DMS79 treated with DMSO at 0.1 percent for 48 hours (cell line): ENCODE results near the gene SORBS2.

Experiments used
- DNase-seq: peaks from one replicate; lab custom pipeline; 2025; lab: John Stamatoyannopoulos, UW

SORBS2 gene

DNA sequence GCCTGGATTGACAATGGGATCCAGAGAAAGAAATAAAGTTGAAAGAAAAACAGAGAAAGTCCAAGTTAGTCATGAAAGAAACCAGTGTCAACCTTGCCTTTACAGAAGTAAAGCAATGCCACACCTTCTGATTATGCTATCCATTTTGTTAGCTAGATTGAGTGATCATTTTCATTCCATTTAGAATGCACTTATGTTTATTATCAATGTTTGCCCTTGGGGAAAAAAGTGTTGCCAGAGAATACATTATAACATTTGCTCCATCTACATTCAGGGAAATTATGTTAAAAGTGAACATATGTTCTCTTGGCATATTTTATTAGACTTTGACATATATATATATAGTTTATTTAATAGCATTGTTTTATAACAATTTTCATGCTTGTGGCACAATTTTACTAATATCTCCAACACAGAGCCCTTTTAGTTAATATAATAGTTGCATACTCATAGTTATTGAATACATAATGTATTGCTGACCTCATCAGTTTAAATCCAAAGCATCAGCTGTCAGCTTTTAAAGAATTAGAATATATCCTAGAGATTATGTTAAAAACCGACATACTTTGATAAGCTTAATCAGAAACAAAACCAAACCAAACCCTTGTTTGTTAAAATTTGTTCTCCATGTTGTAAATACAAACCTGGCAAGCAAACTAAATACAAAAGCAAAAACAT lies 134.2 kb downstream of the SORBS2 start:
- DNase-seq: no peak

DNA sequence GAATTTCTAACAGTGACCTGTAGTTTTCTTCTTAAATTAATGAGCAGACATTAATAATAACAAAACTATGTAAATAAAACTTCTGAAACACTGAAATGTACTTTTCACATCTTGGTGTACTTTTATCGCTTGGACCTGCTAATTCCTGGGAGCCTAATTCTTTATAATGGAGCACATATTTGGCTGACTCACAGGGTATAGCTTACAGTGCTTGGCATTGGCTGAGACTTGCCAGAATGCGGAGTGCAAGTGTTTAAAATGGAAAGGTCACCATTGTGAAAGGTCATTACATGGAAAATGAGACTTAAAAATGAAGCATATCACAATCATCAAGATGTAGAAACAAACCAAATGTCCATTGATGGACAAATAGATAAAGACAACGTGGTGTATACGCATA lies 139.4 kb downstream of the SORBS2 start:
- no peak for DNase-seq

DNA sequence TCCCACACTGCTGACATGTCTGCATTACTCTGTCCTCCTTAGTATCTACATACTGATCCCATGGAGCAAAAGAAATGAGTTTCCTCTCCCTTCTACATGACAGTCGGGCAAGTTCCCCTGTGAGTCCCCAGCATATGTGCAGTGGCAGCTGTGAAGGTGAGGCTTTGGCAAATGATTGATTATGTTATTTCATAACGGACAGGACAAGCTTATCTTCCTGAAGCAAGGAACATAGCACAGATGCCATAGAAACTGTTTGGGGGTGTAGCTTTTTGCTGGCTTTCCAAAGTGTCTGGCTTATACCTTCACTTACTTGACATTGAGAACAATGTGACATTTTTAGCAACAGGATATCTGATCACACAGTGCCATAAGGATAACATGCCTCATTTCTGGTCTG lies 139.8 kb downstream of the SORBS2 start:
- no peak for DNase-seq

DNA sequence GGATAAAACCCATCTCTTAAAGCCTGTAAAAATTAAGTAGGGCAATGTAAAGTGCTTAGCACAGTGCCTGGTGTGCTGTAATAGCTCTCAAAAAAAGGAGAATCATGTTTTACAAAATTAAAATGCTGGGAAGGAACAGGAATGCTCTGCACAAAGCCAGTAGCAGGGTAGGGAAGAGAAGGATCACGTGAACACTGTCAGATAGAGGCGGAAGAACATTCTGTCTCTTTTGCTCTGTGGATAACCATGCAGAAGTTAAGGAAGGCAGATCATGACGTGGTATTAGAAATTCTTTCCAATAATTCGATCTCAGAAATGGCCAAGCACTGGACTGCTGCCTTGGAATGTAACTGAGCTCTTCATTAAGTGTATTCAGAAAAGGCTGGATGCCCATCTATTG lies 140.5 kb downstream of the SORBS2 start:
- DNase-seq: no peak

DNA sequence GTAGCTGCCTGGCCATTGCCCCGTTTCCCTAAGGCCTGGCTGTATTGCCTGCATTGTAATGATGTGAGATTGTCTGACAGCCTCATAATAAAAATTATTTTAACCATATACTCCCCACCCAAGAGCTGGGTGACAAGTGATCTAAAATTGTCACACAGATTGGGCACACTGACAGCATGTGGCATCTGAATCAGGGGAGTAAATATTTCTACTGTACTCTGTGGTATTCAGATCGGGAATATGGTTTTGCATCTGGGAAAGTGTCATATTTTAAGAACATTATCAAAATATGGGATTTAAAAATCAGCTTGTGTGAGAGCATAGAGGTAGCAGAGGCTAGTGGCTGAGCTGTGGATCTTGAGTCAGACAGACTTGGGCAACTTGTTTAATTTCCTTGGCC lies 140.9 kb downstream of the SORBS2 start:
- DNase-seq: no peak

DNA sequence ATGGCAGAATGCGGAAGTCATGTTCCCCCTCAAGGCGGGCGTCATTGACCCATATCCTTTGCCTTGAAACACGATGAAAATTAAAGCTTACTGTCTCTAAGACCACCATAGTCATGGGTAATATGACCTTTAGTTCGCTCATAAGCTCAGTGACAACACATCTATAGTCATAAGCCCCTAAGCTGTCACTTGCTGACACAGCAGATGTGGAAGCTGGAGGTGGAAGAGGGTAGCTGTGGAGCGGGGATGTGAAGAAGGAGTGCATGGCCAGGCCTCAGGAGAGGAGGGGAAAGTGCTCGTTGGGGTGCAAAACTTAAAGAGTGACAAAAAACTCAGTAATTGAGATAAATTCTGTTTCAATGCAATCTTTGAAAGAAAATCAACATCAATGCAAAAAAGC lies 142.7 kb downstream of the SORBS2 start:
- DNase-seq: no peak

DNA sequence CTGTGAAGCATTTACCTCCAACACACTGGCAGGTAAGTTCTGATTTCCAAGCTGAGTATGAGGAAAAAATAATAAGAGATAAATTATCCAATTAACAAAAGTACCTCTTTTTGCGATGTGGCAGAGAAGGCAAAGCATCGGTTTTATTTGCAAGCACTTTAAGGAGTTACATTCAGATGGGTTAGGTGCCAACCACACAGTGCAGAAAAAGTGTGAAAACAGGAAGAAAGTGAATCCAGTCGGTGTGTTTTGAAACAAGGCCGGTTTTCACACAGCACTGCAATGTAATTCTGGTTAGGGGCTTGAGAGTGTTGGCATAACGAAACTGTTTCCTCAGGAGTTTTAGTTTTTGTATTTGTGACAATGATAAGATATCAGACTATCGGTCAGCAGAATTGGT lies 145.8 kb downstream of the SORBS2 start:
- no peak for DNase-seq

DNA sequence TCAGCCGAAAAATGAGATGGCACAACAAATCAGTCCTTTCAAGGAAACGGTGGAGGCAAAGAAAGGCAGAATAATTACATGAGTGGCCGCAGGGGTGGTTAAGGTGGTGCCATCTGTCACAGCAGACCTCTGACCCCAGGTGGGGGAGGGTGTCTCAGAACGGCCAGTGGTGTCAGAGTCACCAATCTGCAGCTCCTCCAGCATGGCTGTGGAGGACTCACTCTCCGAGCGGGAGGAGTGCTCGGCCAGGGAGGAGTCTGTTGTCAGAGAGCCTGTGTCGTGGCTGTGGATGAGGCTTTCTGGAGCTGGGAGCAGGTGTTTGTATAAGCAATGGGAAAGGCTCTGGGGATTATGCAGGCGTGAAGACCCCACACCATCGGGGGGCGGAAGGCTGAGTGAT lies 146.3 kb downstream of the SORBS2 start:
- no peak for DNase-seq

DNA sequence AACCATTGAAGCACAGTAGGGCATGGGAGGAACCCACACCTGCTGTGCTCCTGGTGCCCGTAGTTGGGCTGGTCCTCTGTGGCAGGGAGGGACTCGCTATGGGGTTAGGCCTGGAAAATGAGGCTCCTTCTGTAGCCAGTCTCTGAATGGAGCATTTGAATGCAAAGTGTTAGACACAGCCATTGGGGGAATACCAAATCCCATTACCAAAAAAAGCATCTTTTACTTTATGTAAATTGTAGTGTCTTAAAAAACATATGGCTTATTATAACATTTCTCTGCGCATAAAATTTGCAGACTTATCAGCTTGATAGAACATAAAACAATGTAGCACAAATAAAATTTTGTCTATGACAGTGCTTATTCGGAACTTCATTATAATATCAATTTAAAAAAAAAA lies 147.5 kb downstream of the SORBS2 start:
- DNase-seq: no peak

DNA sequence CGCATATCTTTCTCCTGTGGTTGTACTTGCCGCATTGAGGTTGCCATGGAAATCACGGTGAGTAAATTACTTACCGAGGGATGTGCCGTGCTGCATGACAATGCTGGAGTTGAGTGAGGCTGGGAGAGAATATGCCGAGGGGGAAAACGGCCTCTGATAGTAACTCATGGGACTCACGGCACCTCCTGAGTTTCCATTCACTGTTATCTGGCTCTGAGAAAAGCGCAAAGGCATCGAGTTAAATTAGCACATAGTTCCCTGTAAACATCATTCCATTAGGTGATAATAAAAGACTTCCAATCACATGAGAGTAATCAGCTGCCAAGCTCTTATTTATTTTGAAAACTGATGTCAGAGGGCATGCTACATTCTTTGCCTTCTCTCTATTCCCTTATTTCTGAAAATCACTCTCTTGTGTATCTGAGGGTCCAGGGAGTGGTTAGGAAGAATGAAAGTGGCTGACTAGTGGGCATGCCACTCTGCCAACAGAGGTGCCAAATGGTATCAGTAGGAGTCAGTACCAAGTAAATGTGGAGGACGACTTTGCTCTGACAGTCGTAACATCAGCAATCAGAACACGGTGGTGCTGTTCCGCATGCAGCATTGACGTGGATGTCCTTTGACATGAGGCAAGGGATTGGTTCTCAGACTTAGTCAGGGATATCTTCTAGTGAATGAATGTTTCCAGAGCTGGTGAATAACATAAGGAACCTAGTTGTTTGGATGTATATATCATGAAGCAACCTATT lies 149.8 kb downstream of the SORBS2 start:
- DNase-seq: no peak

DNA sequence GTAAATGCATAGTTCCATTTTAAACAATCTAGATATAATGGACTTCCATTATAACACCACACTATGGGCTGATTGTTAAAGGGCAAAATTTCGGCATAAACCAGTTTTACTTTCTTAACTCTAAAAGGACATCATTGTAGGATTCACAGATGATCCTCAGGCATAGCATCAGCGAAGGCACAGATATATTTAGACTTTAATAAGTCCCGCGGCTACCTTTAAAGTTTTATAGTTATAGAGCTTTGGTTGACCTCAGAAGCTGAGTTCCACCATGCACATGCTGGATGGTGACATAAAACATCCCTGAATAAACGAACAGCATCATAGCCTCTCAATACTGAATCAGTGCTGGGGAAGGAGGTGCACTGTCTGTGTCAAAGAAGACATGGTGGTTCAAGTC lies 151.7 kb downstream of the SORBS2 start:
- no peak for DNase-seq

DNA sequence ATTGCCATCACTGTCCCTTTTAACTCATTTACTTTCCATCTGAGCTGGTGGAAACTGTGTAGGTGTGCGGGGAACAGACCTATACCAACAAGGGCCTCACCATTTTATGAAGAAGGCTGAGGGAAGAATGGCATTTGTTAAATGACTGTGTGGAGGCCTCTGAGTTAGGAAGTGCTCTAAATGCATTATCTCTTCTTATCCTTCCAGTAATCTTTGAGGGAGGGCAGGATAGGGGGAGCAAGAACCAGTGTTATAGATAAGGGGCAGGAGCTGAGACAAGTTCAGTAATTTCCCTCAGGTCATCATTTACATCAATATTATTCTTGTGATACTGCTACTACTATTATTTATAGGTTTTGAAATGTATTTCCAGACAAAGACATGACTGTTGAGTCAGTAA lies 154.3 kb downstream of the SORBS2 start:
- no peak for DNase-seq

DNA sequence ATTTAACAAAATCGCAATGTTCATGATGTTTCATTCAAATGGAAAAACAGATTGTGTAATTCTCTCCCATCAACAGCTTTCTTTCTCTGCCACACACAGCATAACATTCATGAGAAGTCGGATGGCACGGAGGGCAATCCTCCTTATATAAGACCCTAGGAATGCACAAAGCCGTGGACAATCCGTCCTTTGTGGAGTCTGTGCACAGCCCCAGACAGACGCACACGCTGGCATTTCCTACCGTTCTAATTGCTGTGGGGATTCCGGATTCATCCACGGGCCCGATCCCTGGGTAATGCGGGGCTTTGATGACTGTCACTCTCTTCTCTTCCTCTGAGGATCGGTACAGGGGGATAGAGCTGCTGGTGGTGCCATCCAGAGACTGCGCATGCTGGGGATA lies 154.8 kb downstream of the SORBS2 start:
- no peak for DNase-seq

DNA sequence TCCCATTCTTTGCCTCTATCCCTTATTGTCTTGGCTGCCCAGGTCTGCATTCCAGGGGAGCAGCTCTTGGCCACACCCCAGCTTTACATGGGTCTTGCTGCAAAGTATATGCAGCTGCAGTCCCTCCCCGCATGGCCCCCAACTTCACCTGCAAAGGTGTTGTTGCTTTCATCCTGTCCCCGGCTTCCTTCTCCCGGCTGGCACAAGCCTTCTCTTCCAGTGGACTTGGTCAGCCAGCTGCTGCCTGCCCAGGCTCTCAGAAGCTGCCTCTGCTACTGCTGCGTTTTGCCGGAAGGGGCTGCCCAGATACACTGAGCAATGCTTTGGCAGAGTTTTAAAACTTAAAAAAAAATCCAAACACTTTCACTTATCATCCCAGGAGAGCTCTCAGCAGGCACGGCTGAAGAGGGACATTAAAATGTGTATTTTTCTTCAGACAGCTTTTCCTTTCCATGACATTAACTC lies 155.5 kb downstream of the SORBS2 start:
- no peak for DNase-seq

DNA sequence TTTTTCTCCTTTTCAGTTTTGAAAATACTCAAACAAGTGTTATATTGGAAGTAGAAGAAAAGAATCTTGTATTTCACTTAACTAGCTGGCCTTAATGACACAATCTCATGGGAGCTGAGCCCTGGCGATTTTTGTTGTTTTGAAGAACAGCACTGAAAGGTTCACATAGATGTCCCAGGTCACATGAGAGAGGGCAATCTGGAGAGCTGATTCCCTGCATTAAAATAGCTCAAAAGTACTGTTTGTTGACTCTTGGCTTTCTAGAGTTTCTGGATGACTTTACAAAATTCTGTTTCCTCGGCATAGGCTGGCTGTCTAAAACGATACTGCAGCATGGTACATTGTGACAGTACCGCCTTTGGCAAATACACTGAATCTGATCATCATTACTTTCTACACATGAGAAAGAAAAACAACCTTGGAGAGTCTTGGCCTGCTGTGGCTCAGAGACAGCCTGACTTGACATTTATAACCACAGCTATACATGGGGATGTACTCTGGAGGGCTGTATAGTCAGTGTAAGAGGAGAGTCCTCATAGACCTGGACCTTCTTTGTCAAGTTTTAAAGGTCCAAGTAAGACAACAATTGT lies 156.9 kb downstream of the SORBS2 start:
- DNase-seq: no peak

DNA sequence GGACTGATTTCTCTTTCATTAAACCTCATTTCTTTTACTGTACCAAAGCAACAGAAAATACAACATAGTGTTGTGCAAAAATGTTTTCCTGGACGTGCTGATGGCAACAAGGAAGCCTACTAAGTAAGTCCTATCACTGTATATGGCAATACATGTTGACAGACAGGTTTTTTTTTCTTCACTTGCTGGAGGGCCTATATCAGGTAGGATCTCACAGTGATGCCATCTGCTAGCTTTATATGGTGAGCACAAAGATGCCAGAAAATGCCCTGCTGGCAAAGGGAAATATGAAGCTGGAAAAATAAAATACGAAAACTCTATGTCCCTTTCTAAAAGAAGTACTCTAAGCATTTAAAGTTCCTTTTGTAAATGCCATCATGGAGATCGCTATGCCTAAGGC lies 157.7 kb downstream of the SORBS2 start:
- DNase-seq: no peak

DNA sequence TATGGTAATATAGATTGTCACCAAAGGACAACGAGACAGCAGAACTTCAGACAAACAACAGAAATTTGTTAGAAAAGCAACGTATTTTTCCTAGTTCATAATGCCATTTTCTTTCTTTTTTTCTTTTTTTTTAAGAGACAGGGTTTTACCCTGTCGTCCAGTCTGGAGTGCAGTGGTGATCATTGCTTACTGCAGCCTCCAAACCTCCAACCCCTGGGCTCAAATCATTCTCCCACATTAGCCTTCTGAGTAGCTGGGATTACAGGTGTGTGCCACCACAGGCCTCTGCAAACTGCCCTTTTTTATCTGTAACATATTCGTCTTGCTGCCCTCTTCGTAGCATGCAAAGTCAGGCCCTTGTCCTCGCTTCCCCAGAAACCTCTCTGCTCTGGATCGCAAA lies 160.1 kb downstream of the SORBS2 start:
- DNase-seq: no peak

DNA sequence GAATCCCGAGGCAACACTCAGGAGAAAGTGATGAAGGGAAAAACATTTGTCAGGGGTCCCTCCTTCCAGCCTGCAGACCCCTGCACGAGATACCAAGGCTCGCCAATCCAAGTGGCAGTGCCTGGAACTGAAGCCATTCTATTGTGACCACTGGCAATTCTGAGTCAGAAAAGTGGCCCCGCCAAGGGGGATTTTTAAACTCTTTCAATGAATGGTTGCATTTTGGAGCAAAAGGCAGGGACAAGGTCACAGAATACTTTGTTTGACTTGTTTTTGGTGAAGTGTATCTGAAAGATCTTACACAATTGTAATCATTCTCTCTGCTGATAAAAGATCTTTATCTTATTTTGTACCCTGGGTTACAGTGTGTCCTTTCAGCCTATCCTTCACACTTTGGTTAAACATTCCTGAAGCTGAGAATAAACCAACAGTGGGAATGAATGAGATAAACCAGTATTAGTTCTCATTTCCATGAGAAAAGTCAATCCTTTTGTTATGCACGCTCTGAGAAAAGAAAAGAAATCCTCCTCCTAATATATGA lies 160.8 kb downstream of the SORBS2 start:
- DNase-seq: no peak

DNA sequence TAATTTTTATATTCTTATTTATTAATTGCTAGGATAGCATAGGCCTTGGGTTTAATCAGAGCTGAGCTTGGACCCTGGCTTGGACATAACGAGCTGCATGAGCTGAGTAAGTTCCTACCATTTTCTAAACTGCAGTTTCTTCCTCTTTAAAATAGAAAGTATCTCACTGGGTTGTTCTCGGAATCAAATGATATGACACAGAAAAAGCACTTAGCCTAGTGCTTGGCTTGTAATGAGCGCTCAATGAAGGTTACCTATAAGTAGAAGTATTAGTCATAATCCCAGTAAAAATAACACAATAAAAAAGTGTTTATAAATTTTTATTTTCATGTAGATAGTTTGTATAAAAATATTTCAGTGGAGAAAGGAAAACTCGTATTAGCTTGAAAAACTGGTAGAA lies 163.4 kb downstream of the SORBS2 start:
- DNase-seq: no peak

DNA sequence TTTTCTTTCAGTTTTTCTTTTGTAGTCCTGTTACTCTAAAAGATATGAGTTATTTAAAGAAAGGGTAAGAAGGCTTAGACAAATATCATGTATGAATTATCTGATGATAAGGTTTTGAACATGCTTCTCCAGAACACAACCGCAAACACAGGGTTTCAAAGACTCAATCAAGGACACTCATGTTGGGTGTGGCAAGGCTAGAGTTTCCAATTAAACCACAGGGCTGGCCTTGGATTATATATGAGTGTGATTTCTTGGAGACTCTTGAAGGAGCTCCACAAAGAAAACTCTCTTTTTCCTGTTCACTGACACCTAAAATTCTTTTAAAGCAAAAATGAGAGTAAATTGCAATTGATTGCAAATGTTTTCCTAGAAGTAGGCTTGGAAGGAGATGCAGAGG lies 166.6 kb downstream of the SORBS2 start:
- DNase-seq: no peak

DNA sequence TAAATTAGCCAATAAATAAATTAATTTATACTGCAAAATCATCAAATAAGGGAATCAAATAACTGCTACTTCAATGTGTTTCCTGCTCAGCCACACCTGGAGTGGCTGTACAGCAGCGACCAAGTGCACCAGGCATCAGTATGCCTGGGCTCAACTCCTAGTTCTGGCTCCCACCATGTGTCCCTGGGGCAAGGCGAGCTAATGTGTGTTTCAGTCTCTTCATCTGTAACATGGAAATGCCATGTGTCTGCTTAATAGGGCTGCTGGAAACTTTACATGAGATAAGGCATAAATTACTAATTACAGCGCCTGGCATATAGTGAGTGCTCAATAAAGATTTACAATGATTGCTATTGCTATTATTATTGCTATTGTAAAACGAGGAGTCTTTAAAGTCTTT lies 167.6 kb downstream of the SORBS2 start:
- no peak for DNase-seq

DNA sequence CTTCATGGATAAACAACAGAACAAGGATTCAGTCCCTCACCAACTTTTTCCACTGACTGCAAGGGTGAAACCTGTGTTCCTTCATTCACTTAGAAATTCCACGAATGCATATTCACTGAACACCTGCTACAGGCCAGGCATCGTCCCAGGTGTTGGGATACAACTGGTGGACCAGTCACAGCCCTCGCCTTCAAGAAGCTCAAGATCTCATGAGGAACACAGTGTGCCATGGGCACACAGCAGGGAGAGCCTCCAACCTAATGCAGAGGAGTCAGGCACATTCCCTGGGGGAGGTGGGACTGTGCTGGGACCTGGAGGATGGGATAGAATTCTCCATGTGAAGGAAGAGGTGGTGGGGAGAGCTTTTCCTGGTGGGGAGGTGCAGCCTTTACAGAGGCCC lies 169.1 kb downstream of the SORBS2 start:
- DNase-seq: no peak
